HG03558 (cell line): ENCODE data around the gene SRSF5.

Experiments
- ATAC-seq: cut with Tn5 transposase; IDR thresholded peaks from one replicate; pipeline ENCODE4 v1.9.1; 2021; ENCODE audit warnings: moderate number of reproducible peaks; ENCODE audit not compliant: unreplicated experiment; ENCODE audit errors: extremely low read depth

SRSF5 gene

DNA sequence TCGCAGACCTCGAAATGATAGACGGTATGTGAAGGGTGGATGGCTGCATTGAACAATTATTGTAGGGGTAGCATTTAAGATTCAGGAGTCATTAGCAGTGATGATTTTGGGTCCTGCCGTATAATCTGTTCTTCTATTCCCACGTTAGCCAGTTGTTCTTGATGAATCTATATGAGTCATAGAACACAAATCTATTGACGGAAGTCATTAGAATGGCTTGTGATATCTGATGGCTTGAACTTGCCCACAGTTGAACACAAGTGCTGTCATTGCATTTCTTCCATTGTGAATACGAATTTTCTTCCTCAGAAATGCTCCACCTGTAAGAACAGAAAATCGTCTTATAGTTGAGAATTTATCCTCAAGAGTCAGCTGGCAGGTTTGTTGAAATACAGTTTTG is 1.9 kb downstream of the SRSF5 start:
- no peak for ATAC-seq

DNA sequence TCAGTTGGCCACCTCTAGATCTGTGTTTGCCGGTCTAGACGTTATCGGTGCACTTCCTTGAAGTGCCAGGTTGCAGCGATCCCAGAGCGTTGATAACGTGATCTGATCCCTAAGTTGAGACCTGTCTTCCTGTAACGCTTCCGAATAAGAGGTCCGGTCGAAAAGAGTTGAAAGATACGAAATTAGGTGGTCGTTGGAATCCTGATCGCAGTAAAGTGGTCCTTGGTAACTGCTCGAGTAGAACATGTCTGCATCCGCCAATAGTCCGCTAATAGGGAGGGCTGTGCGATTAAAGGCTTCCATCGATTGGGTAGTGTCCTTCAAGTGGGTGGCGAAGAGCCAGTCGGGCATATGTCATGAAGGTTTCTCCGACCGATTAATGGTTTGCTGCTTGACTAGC is 2.7 kb downstream of the SRSF5 start:
- no peak for ATAC-seq

DNA sequence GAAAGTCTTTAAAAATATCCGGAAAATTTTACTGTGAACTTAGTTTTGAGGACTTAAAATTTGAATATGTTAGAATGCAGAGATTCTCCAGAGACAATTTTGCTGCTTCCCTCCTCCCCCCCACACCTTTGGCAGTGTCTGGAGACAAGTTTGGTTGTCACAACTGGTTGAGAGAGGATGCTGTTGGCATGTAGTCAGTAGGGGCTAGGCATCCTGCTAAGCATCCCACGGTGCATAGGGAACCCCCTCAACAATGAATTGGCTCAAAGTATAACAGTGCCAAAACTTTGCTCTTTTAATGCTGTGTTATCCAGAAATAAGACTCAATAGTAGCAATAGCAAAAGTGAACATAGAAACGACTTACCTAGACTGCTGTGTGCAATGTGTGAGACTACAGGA is 3.6 kb downstream of the SRSF5 start:
- ATAC-seq: no peak

DNA sequence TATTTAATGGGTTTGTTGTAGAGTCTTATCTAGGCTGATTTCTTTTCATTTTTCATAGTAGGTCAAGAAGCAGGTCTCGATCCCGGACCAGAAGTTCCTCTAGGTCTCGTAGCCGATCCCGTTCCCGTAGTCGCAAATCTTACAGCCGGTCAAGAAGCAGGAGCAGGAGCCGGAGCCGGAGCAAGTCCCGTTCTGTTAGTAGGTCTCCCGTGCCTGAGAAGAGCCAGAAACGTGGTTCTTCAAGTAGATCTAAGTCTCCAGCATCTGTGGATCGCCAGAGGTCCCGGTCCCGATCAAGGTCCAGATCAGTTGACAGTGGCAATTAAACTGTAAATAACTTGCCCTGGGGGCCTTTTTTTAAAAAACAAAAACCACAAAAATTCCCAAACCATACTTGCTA is 4.2 kb downstream of the SRSF5 start:
- no peak for ATAC-seq

DNA sequence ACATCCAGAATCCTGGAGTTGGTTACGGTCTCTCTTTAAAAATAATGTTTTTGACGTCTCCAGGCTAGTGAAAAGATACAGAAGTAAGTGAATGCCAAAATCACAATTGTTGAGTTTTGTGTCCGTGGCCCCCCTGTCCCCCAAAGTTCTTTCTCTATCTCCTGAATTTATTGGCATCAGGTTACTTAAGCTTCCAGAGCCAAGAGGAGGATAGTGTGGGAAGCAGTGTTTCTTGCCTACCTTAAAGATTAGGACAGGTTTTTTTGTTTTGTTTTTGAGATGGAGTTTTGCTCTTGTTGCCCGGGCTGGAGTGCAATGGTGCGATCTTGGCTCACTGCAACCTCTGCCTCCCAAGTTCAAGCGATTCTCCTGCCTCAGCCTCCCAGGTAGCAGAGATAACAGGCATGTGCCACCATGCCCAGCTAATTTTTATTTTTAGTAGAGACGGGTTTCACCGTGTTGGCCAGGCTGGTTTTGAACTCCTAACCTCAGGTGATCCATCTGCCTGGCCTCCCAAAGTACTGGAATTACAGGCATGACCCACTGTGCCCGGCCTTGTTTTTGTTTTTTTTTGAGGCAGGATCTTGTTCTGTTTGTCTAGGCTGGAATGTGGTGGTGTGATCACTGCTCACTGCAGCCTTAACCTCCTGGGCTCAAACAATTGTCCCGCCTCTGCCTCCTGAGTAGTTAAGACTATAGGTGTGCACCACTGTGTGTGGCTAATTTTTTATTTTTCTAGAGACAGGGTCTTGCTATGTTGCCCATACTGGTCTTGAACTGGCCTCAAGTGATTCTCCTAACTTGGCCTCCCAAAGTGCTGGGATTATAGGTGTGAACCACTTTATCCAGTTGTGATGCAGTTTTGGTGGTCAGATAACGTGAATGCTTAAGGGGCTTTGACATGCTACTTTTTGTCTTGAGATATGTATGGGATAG is 5.4 kb downstream of the SRSF5 start:
- ATAC-seq: no peak

DNA sequence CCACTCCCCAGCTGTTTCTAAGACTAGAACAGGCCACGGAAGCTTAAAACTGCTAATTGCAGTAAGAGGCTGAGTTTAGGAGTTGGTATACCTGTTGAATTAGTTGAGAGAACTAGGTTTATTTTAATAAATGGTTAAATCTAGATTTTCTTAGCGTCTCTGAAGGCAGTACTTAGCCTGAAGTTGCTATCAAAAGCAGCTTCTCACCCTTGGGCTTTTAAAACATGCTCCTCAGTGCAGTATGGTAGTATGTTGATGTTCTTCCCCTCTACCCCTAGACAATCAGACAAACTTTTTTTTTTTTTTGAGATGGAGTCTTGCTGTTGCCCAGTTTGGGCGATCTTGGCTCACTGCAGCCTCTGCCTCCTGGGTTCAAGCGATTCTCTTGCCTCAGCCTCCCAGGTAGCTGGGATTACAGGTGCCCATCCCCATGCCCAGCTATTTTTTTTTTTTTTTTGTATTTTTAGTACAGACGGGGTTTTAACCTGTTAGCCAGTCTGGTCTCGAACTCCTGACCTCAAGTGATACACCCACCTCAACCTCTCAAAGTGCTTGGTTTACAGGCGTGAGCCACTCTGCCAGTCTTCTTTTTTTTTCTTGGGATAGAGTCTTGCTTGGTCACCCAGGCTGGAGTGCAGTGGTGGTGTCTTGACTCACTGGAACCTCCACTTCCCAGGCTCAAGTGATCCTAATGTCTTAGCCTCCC is 6.8 kb downstream of the SRSF5 start:
- no peak for ATAC-seq

DNA sequence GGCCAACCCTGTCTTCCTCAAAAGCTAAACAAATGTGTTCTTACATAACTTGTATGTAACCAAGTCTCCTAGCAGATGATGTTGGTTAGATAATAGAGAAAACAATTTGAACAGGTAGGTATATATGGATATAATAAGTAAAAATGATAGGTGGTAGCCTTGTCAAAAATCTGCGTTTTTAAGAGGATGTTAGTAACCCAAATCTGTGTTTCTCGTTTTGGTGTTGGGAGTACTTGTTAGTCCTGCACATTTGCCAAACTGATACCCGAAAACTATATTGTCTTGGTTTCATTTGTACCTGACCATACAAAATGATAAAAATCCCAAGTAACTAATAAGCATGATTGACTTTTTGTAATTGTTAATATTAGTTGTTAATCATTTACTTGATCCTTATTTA is 8.1 kb downstream of the SRSF5 start:
- ATAC-seq: no peak

DNA sequence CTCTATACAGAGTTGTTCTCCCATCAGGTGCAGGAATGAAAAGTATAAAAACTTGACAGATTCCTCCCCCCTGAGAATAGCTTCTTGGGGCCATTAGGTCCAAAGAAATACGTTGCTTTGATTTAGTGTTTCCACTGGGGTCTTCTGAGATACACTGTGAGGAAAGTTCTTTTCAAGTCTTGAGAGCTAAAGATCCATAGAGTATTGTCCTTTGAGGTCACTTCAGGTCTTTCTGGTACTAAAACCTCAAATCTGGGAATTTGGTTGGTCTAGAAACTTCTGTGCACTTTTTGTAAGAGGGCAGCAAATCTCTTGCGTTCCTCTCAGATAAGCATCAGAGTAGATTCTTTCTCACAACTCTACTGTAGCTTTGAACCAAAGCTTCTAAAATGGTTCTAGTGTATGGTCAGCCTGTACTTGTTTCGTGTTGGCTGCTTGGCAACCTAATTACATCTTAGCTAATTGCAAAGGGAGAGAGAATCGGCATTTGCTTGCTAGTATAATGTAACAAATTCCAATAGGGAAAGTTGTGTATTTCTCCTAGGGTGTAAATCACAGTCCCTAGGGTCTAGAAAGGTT is 10.0 kb downstream of the SRSF5 start:
- ATAC-seq: no peak

DNA sequence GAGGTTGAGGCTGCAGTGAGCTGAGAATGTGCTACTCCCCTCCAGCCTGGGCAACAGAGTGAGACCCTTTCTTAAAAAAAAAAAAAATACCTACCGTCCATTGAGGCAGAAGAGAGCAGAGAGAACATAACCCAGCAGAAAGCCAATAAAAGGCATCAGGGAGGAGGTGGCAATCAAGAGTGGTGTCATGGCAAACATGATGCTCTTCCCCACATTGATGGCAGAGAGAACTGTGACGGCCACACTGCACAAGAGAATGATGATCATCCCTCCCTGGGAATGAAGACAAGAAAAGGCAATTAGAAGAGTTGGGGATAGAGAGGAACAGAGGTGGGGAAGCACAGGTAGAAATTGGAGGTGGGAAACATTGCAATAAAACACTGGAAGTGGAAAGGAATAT is 12.1 kb downstream of the SRSF5 start:
- ATAC-seq: no peak

DNA sequence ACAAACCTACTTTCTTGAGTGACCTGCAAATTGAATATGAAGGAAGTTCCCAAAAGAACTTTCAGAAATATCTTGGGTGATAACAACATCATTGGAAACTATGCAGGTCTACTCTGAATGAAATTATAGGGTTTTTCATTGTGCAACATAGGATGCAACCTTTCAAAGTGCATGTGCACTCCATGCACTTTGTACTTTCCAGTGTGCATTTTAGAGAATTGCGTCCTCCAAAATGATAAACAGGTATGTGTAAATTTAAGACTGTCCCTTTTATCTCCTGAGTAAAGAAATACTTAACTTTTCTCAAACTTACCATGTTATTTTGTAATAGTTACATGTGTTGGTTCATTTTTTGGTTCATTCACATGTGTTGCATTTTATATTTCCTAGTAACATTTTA is 13.2 kb downstream of the SRSF5 start:
- no peak for ATAC-seq

DNA sequence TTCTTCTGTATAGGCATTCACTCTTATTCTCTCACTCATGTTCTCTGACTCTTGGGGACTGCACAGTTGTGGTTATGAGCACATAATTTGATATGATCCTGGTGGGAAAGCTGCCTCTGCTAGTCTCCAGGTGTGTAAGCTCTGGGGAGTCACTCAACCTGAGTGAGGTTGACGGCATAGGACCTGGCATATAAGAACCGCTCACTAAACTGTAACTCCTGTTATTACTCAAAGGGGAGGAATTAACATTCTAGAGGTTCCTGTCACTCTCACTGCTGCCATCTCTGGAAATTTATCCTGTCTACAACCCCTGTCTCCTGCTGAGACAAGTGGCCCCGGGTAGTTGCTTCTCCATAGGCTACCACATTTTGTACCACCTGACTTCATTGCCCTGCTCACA is 14.0 kb downstream of the SRSF5 start:
- no peak for ATAC-seq

DNA sequence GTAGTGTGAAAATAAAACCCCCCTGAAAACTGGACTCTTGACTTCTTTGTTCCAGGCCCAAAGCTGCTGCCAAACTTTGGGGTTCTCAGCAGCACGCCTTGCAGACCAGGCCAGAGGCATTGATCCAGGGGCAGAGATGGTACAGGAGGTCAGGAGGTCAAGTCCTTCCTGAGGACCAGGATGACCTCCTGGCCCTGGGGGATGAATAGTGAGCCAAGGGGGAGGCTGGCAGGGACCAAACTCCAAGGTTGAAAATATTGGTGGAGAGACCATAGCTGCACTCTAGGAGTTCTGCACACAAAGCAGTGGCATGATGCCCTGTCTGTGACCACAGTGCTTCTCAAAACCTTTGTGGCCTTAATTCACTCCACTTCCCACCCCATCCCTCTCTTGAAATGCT is 18.0 kb downstream of the SRSF5 start:
- ATAC-seq: no peak

DNA sequence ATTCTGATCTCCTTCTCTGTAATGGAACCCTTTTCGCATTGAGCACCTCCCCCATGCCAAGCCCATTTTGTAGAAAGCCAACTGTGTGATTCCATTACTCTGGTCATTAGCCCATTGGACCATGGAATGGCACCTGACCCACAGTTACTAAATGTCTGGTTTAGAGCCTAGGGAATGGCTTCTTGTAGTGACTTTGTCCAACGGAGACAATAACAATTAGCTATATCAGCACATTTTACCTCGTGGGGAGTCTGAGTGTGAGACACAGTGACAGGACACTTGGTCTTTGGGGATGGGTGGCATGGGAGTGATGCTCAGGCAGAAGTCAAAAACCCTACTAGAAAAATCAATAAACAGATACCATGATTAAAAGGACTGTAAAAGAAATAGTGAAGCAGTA is 19.7 kb downstream of the SRSF5 start:
- no peak for ATAC-seq

DNA sequence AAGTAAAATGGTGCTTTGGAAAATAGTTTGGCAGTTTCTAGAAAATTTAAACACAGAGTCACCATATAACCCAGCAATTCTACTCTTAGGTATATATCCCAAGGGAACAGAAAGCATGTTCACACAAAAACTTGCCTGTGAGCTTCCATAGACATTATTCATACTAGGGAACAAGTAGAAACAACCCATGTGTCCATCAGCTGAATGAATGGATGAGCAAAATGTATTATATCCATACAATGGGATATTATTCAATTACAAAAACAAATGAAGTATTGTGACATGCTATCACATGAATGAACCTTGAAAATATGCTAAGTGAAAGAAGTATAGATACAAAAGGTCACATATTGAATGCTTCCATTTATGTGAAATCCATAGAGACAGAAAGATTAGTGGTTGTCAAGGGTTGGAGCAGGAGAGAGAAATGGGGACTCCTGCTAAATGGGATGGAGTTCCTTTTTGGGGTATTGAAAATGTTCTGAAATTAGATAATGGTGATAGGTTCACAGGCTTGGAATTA is 22.2 kb downstream of the SRSF5 start:
- ATAC-seq: no peak

DNA sequence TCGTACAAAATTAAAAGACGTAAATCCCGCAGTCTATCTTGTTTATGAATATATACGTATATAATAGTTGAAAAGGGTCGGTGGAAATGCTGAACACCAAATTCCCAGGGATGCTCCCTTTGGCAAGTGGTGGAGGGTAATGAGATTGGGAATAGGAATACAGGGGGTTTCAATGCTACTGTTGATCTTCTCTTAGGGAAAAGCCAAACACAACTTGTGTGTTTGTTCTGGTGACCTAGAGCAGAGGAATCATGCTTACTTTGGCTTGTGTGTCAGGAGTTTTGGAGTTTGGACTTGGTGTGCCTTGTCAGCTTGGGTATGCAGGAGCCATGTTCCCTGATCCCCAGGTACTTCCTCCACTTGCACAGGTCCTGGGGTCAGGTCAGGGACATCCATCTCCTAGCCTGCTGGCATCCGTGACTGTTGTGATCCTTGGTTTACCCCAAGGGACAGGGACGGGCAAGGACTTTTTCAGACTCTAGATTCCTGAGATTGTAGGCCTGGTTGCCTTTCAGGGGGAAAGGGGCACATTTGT is 26.0 kb downstream of the SRSF5 start:
- no peak for ATAC-seq

DNA sequence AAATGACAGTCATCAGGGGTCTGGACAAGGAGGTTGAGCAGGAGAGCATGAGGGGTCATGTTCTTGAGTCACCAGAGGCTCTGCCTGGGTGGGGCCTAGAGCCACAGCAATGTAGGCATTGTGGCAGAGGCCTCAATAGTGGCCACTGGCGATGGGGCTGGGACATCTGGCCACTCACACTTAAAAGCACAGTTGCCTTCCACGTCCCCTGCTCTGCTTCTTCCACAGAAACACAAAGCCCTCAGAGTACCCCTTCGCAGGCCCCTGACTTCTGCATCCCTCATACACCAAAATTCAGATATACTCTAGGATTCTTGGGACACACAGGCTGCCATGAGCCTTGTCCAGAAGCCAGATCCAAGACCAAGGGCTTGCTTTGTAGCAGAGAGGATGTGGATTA is 27.8 kb downstream of the SRSF5 start:
- no peak for ATAC-seq

DNA sequence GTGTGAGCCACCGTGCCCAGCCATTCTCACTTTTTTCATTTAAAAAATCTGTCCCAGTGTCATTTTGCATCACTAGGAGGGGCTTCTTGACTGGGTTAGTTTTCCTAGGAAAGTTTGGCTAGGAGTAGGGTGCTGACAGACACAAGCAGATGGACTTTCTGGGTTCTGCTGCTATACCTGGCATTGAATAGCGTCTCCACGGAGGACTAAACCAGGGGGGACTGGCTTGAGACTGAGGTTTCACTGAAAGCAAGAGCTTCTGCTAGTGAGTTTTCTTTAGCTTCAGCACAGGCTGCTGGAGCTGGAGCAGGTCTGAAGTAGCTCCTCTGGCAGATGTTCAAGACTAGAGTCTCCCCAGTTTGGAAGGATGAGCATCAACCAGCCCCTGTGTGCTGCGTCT is 28.7 kb downstream of the SRSF5 start:
- ATAC-seq: no peak

DNA sequence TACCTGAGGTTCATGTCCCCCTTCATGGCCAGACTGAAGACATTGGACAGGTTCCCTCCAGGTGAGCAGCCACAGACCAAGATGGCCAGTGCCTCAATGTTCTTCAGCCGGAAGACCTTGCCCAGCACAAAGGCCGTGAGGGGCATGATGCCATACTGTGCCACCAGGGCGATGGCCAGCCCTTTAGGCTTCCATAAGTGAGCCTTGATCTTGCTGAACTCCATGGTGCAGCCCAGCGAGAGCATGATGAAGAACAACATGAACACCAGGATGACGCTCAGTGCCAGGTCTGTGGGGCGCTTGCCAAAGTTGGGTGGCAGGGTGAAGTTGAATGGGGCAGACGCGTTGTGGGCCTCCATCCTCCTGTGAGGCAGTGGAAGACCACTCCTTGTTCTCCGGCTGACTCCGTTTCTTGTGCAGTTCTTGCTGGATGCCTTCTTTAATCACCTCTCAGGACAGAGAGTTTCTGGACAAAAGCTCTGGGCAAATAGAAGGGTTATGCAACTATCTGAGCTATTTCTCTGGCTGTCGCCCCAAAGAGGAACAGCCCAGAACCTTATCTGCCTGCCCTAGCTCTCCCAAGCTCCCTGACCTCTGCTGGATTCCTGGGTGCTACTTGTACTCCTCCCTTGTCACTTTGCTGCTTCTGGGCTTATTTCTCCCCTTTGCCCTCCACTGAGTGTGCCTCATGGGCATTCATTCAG is 30.0 kb downstream of the SRSF5 start, which contains the start of gene SLC10A1:
Gene SLC10A1 (minus strand): TSS at position 445 of the 704 bp plus-strand sequence. CDS start 86 bp downstream, at position 359.
- no peak for ATAC-seq

DNA sequence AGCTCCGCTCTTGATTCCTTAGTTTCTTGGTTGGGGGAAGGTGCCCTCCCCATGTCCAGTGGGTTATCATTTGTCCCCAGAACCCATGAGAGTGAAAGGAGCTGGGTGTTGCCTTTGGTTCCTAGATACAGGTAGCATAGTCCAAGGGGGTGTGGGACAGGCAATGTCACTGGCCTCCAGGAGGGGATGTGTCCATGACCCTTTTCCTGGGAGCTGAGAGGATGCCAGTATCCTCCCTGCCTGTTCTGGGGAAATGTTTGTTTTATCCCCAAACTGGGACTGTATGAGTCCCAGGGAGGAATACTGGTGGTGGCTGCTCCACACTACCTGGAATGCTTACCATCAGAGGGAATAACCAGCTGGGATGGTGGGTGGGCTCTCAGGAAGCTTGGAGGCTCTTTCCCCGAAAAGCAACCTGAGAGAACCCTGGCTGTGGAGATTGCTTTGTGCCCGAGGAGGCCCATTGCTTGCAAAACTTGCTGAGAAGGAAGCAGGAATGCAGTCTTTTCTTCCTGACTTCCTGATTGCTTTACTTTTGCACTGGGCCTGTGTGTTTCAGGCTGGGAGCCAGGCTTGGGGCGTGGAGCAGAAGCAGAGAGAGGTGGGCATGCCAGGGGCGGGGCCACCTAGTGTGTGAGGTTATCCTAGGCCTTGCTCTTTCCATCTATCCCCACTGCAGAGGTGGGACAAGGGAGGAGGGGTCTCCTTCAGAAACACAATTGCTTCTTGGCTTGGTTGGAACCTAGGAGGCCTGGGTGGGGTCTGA is 30.8 kb downstream of the SRSF5 start:
- no peak for ATAC-seq
